Neuronal stem cell (in vitro differentiated cells): ENCODE measurements around the gene FGGY.
A peak's percentile ranks its signal among the peaks of the same experiment; 100 is the strongest.

Experiments
- DNase-seq: peaks from one replicate; pipeline ENCODE4 v3.0.0-alpha.2; 2013; ENCODE audit warnings: low spot score
- H2AFZ ChIP-seq: one replicate; pipeline ENCODE4 v1.6.1; 2013; ENCODE audit warnings: mild to moderate bottlenecking, low read length, inconsistent platforms
- H2AK5ac ChIP-seq: 2 replicates; pipeline ENCODE4 v1.6.1; 2013; ENCODE audit warnings: low read depth, mild to moderate bottlenecking, inconsistent platforms, low read length, moderate library complexity, mixed read lengths
- H2BK120ac ChIP-seq: 2 replicates; pipeline ENCODE4 v1.6.1; 2013; ENCODE audit warnings: low read depth, mild to moderate bottlenecking, inconsistent platforms, low read length, moderate library complexity, mixed read lengths
- H2BK12ac ChIP-seq: one replicate; pipeline ENCODE4 v1.6.1; 2013; ENCODE audit warnings: low read length, inconsistent platforms
- H2BK15ac ChIP-seq: 2 replicates; pipeline ENCODE4 v1.6.1; 2013; ENCODE audit warnings: mild to moderate bottlenecking, low read length, inconsistent platforms, mixed read lengths
- H2BK5ac ChIP-seq: one replicate; pipeline ENCODE4 v1.6.1; 2013; ENCODE audit warnings: inconsistent platforms, mild to moderate bottlenecking, low read length, moderate library complexity
- H3K14ac ChIP-seq: one replicate; pipeline ENCODE4 v1.6.1; 2013; ENCODE audit warnings: low read length, inconsistent platforms
- H3K18ac ChIP-seq: 2 replicates; pipeline ENCODE4 v1.6.1; 2013; ENCODE audit warnings: low read length, inconsistent platforms
- H3K23ac ChIP-seq: 2 replicates; pipeline ENCODE4 v1.6.1; 2013; ENCODE audit warnings: low read depth, mild to moderate bottlenecking, mixed read lengths, low read length, inconsistent platforms; ENCODE audit not compliant: poor library complexity
- H3K27ac ChIP-seq: replicated peaks from 3 replicates; pipeline ENCODE4 v1.5.1; 2013; ENCODE audit warnings: low read length, inconsistent platforms
- H3K27me3 ChIP-seq, 3 experiments: 2 replicates each; pipeline ENCODE4 v1.6.1; 2013; ENCODE audit warnings: low read length in 3 of 3, mild to moderate bottlenecking in 2 of 3, inconsistent platforms in 1 of 3, low read depth in 1 of 3, mixed read lengths in 1 of 3, moderate library complexity in 1 of 3; ENCODE audit not compliant: control insufficient read depth in 3 of 3, insufficient read depth in 3 of 3
- H3K36me3 ChIP-seq, 2 donors: replicated peaks in 1 of 2; 2 replicates each; pipeline ENCODE4 v1.6.1; 2013; ENCODE audit warnings: low read length in 2 of 2; ENCODE audit not compliant: control insufficient read depth in 2 of 2, insufficient read depth in 2 of 2
- H3K4ac ChIP-seq: 2 replicates; pipeline ENCODE4 v1.6.1; 2013; ENCODE audit warnings: inconsistent platforms, mild to moderate bottlenecking, low read length, moderate library complexity
- H3K4me1 ChIP-seq, 2 donors: 1 replicate in 1 of 2; 2 replicates in 1 of 2; pipeline ENCODE4 v1.6.1; 2013; ENCODE audit warnings: low read length in 2 of 2, low read depth in 1 of 2; ENCODE audit not compliant: control insufficient read depth in 2 of 2, insufficient read depth in 1 of 2
- H3K4me2 ChIP-seq: one replicate; pipeline ENCODE4 v1.6.1; 2013; ENCODE audit warnings: mild to moderate bottlenecking, low read length, inconsistent platforms; ENCODE audit not compliant: insufficient read depth, poor library complexity, severe bottlenecking
- H3K4me3 ChIP-seq, 2 donors: 2 replicates each; pipeline ENCODE4 v1.5.1; 2013; ENCODE audit warnings: low read length in 2 of 2, mild to moderate bottlenecking in 2 of 2, inconsistent platforms in 1 of 2, moderate library complexity in 1 of 2
- H3K79me1 ChIP-seq: one replicate; pipeline ENCODE4 v1.6.1; 2013; ENCODE audit warnings: low read depth, mild to moderate bottlenecking, inconsistent platforms, low read length, moderate library complexity
- H3K9ac ChIP-seq: one replicate; pipeline ENCODE4 v1.6.1; 2013; ENCODE audit warnings: mild to moderate bottlenecking, low read depth, low read length, inconsistent platforms; ENCODE audit not compliant: poor library complexity
- H3K9me3 ChIP-seq, 2 donors: replicated peaks in 1 of 2; 2 replicates each; pipeline versions ENCODE3 to v1.6.1; 2013; ENCODE audit warnings: low read length in 2 of 2, mild to moderate bottlenecking in 2 of 2, inconsistent platforms in 1 of 2, low read depth in 1 of 2, mixed read lengths in 1 of 2, moderate library complexity in 1 of 2; ENCODE audit not compliant: control insufficient read depth in 2 of 2, insufficient read depth in 1 of 2
- H4K8ac ChIP-seq: one replicate; pipeline ENCODE4 v1.6.1; 2013; ENCODE audit warnings: low read depth, mild to moderate bottlenecking, inconsistent platforms, low read length, moderate library complexity
- H4K91ac ChIP-seq: one replicate; pipeline ENCODE4 v1.6.1; 2013; ENCODE audit warnings: low read length, low read depth, mild to moderate bottlenecking, inconsistent platforms; ENCODE audit not compliant: poor library complexity
- WGBS, 2 donors: extraction: QIAGEN DNeasy Blood & Tissue Kit; methylation state at CpG; one replicate each; pipeline ENCODE4 v1.1.7; 2013; ENCODE audit warnings: missing lambda C conversion rate in 2 of 2, mixed read lengths in 1 of 2; ENCODE audit not compliant: insufficient read length in 2 of 2, insufficient replicate concordance in 1 of 2; ENCODE audit errors: extremely low coverage in 2 of 2; 5-methylcytosine and 5-hydroxymethylcytosine counted together

FGGY gene

GRCh38 chr1:59443310-59443709 is 146.4 kb downstream of the FGGY start:
- Histone ChIP-seq H3K23ac (no peak overlapping the region), H2AK5ac (no peak overlapping the region), H3K9me3 (peaks cover 0 to 10% of the 10 kb centered on the region in 2 donors), H3K27ac (no peak overlapping the region), H3K27me3 (no peaks in the 10 kb centered on the region), H3K36me3 (no peaks in the 10 kb centered on the region), H3K79me1 (no peaks in the 10 kb centered on the region), H2BK5ac (no peak overlapping the region), H3K4me3 (no peak overlapping the region), H4K91ac (no peak overlapping the region), H3K4me2 (no peak overlapping the region), H4K8ac (no peak overlapping the region), H2BK120ac (no peak overlapping the region), H3K14ac (no peak overlapping the region), H2BK12ac (no peak overlapping the region), H3K18ac (no peak overlapping the region), H2BK15ac (no peak overlapping the region), H3K4me1 (peaks cover 8 to 12% of the 10 kb centered on the region in 2 donors), H2AFZ (no peak overlapping the region), H3K4ac (no peak overlapping the region), H3K9ac (no peak overlapping the region)
- no CpG with 5 or more reads among the region's 1 CpG for WGBS, 2 donors
- DNase-seq, result no peak

GRCh38 chr1:59444520-59444919 is 147.6 kb downstream of the FGGY start:
- Histone ChIP-seq H2AK5ac (no peak overlapping the region), H3K9ac (no peak overlapping the region)
- no CpG with 5 or more reads among the region's 6 CpGs for WGBS, 2 donors

GRCh38 chr1:59445040-59445439 is 148.1 kb downstream of the FGGY start:
- H3K4me1 ChIP-seq, result peaks cover 8 to 12% of the 10 kb centered on the region in 2 donors
- H3K36me3 ChIP-seq, result no peaks in the 10 kb centered on the region
- peaks cover 0 to 13% of the 10 kb centered on the region in 2 donors for H3K9me3 ChIP-seq
- no peak overlapping the region for H3K4ac ChIP-seq
- H3K4me3 ChIP-seq, result no peak overlapping the region
- H4K8ac ChIP-seq, result no peak overlapping the region
- no peak overlapping the region for H3K27ac ChIP-seq
- WGBS, 2 donors, result no CpG with 5 or more reads among the region's 1 CpG
- no peak overlapping the region for H2AK5ac ChIP-seq
- no peak overlapping the region for H3K18ac ChIP-seq
- no peaks in the 10 kb centered on the region for H3K79me1 ChIP-seq
- no peaks in the 10 kb centered on the region for H3K27me3 ChIP-seq
- H4K91ac ChIP-seq, result no peak overlapping the region
- no peak overlapping the region for H2BK5ac ChIP-seq
- no peak overlapping the region for H3K9ac ChIP-seq
- no peak for DNase-seq
- H2BK12ac ChIP-seq, result no peak overlapping the region
- H2BK120ac ChIP-seq, result no peak overlapping the region
- H2BK15ac ChIP-seq, result no peak overlapping the region
- no peak overlapping the region for H3K23ac ChIP-seq
- H3K4me2 ChIP-seq, result no peak overlapping the region
- no peak overlapping the region for H3K14ac ChIP-seq
- H2AFZ ChIP-seq, result no peak overlapping the region

More at GRCh38 chr1:59444520-59444919, 147.6 kb downstream of the FGGY start:
- Histone ChIP-seq H3K14ac (no peak overlapping the region), H3K79me1 (no peaks in the 10 kb centered on the region), H2BK15ac (no peak overlapping the region), H2BK12ac (no peak overlapping the region), H4K8ac (no peak overlapping the region), H2BK5ac (no peak overlapping the region), H3K4me2 (no peak overlapping the region), H3K4me3 (no peak overlapping the region), H3K18ac (no peak overlapping the region), H3K9me3 (peaks cover 0 to 10% of the 10 kb centered on the region in 2 donors), H4K91ac (no peak overlapping the region), H3K4me1 (peaks cover 8 to 12% of the 10 kb centered on the region in 2 donors), H3K27me3 (no peaks in the 10 kb centered on the region), H3K36me3 (no peaks in the 10 kb centered on the region), H2BK120ac (no peak overlapping the region), H3K23ac (no peak overlapping the region), H2AFZ (no peak overlapping the region), H3K27ac (no peak overlapping the region), H3K4ac (no peak overlapping the region)
- DNase-seq, result no peak

- Histone ChIP-seq H2BK5ac (no peak overlapping the region), H3K9me3 (peaks cover 0 to 13% of the 10 kb centered on the region in 2 donors), H3K79me1 (no peaks in the 10 kb centered on the region), H3K36me3 (no peaks in the 10 kb centered on the region), H3K4ac (no peak overlapping the region), H3K27ac (no peak overlapping the region), H3K14ac (no peak overlapping the region), H4K91ac (no peak overlapping the region), H3K18ac (no peak overlapping the region), H3K4me1 (peaks cover 8 to 12% of the 10 kb centered on the region in 2 donors), H3K23ac (no peak overlapping the region), H2BK12ac (no peak overlapping the region), H2AK5ac (no peak overlapping the region), H3K9ac (no peak overlapping the region), H4K8ac (no peak overlapping the region), H3K4me3 (no peak overlapping the region), H2BK120ac (no peak overlapping the region), H3K4me2 (no peak overlapping the region), H2BK15ac (no peak overlapping the region), H3K27me3 (no peaks in the 10 kb centered on the region), H2AFZ (peak overlapping the region; percentile 68)
- WGBS, 2 donors, result no CpG with 5 or more reads among the region's 9 CpGs
- DNase-seq, result no peak
Measured at GRCh38 chr1:59446257-59446901, 149.5 kb downstream of the FGGY start.
